ENCODE data around the gene LSM6. TPM values are rescaled to one million over a fixed set of nuclear protein-coding genes. Genes with fewer than 3 reads are reported as not detected.

LSM6 gene
- total and polyA plus RNA-seq, 2 donors: 74.8 to 87.8 TPM

GRCh38 chr4:146229406-146229805, 53.9 kb downstream of the LSM6 start:
- Histone ChIP-seq H3K36me3 (ENCODE audit: control insufficient read depth in 2 of 2, insufficient read depth in 2 of 2, low read length in 1 of 2) (no peaks in the 10 kb centered on the region), H3K9me3 (ENCODE audit: control insufficient read depth in 2 of 2, insufficient read depth in 1 of 2, low read length in 1 of 2) (no peaks in the 10 kb centered on the region), H3K4me3 (ENCODE audit: low read length in 2 of 2) (no peak overlapping the region), H3K27ac (ENCODE audit: low read depth in 1 of 2, low read length in 1 of 2) (no peak overlapping the region), H3K4me1 (ENCODE audit: control insufficient read depth in 2 of 2, insufficient read depth in 2 of 2, low read length in 2 of 2) (peaks cover 0 to 4% of the 10 kb centered on the region in 2 donors), H3K27me3 (ENCODE audit: control insufficient read depth in 2 of 2, insufficient read depth in 1 of 2, low read length in 1 of 2) (no peaks in the 10 kb centered on the region)
- DNase-seq (ENCODE audit: low read depth in 6 of 9, low spot score in 9 of 9): no peak

- Histone ChIP-seq H3K36me3 (ENCODE audit: control insufficient read depth in 2 of 2, insufficient read depth in 2 of 2, low read length in 1 of 2) (no peaks in the 10 kb centered on the region), H3K27ac (ENCODE audit: low read depth in 1 of 2, low read length in 1 of 2) (no peak overlapping the region), H3K27me3 (ENCODE audit: control insufficient read depth in 2 of 2, insufficient read depth in 1 of 2, low read length in 1 of 2) (no peaks in the 10 kb centered on the region), H3K4me1 (ENCODE audit: control insufficient read depth in 2 of 2, insufficient read depth in 2 of 2, low read length in 2 of 2) (no peaks in the 10 kb centered on the region), H3K9me3 (ENCODE audit: control insufficient read depth in 2 of 2, insufficient read depth in 1 of 2, low read length in 1 of 2) (no peaks in the 10 kb centered on the region), H3K4me3 (ENCODE audit: low read length in 2 of 2) (no peak overlapping the region)
- WGBS: 82% methylated on average over 1 of the region's 1 CpG
- DNase-seq (ENCODE audit: low read depth in 6 of 9, low spot score in 9 of 9): no peak
Observed at GRCh38 chr4:146232131-146232722, 56.7 kb downstream of the LSM6 start.

GRCh38 chr4:146235654-146236177, 60.2 kb downstream of the LSM6 start:
- no peak for DNase-seq (ENCODE audit: low read depth in 6 of 9, low spot score in 9 of 9)
- H3K27ac ChIP-seq (ENCODE audit: low read depth in 1 of 2, low read length in 1 of 2): no peak overlapping the region

DNA sequence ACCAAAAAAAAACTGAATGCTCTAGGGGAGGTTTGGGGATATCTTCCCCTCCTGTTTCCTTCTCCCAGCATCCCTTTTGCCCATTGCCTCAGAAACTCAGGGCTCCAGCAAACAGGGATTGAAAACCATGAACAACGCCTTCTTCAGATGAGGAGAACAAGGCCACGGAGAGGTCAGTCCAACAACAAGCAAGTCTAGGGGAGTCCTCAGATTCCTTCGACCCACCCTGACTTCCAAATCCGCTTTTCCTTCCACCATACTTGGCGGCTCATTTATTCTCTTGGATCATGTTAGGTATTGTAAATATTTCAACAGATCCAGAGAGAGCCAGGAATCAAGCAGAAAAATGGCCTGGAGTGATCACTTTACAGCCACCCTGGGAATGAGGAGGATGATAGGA, 60.7 kb downstream of the LSM6 start:
- Histone ChIP-seq H3K36me3 (ENCODE audit: control insufficient read depth in 2 of 2, insufficient read depth in 2 of 2, low read length in 1 of 2) (no peaks in the 10 kb centered on the region), H3K9me3 (ENCODE audit: control insufficient read depth in 2 of 2, insufficient read depth in 1 of 2, low read length in 1 of 2) (no peaks in the 10 kb centered on the region), H3K27ac (ENCODE audit: low read depth in 1 of 2, low read length in 1 of 2) (no peak overlapping the region), H3K27me3 (ENCODE audit: control insufficient read depth in 2 of 2, insufficient read depth in 1 of 2, low read length in 1 of 2) (no peaks in the 10 kb centered on the region), H3K4me3 (ENCODE audit: low read length in 2 of 2) (no peak overlapping the region), H3K4me1 (ENCODE audit: control insufficient read depth in 2 of 2, insufficient read depth in 2 of 2, low read length in 2 of 2) (no peaks in the 10 kb centered on the region)
- no peak for DNase-seq (ENCODE audit: low read depth in 6 of 9, low spot score in 9 of 9)
- 77% methylated on average over 5 of the region's 5 CpGs for WGBS

More at GRCh38 chr4:146235654-146236177, 60.2 kb downstream of the LSM6 start:
- 90% methylated on average over 8 of the region's 8 CpGs for WGBS
- no peaks in the 10 kb centered on the region for H3K36me3 ChIP-seq (ENCODE audit: control insufficient read depth in 2 of 2, insufficient read depth in 2 of 2, low read length in 1 of 2)
- H3K9me3 ChIP-seq (ENCODE audit: control insufficient read depth in 2 of 2, insufficient read depth in 1 of 2, low read length in 1 of 2): no peaks in the 10 kb centered on the region
- H3K27me3 ChIP-seq (ENCODE audit: control insufficient read depth in 2 of 2, insufficient read depth in 1 of 2, low read length in 1 of 2): no peaks in the 10 kb centered on the region
- H3K4me3 ChIP-seq (ENCODE audit: low read length in 2 of 2): no peak overlapping the region
- H3K4me1 ChIP-seq (ENCODE audit: control insufficient read depth in 2 of 2, insufficient read depth in 2 of 2, low read length in 2 of 2): no peaks in the 10 kb centered on the region

DNA sequence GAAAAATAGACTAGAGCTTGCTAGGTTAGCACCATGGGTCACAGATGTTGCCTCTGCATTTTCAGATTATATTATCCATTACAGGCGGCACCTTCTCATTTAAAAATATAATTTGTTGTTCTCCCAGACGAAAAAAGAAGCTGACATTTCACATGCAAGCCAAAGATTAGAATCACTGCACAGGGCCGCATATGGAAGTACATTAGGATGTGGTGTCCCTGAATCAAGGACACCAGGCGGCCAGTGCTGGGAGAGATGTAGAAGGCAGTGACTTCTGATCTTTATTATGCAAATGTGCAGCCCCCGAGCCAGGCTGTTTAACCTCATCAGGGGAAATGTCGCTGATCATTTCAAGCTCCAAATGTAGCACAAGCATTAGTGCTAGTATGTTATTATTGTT, 61.6 kb downstream of the LSM6 start:
- Histone ChIP-seq H3K27ac (ENCODE audit: low read depth in 1 of 2, low read length in 1 of 2) (no peak overlapping the region), H3K4me3 (ENCODE audit: low read length in 2 of 2) (no peak overlapping the region), H3K27me3 (ENCODE audit: control insufficient read depth in 2 of 2, insufficient read depth in 1 of 2, low read length in 1 of 2) (no peaks in the 10 kb centered on the region), H3K4me1 (ENCODE audit: control insufficient read depth in 2 of 2, insufficient read depth in 2 of 2, low read length in 2 of 2) (peaks cover 0 to under 1% of the 10 kb centered on the region in 2 donors), H3K9me3 (ENCODE audit: control insufficient read depth in 2 of 2, insufficient read depth in 1 of 2, low read length in 1 of 2) (no peaks in the 10 kb centered on the region), H3K36me3 (ENCODE audit: control insufficient read depth in 2 of 2, insufficient read depth in 2 of 2, low read length in 1 of 2) (no peaks in the 10 kb centered on the region)
- 95% methylated on average over 6 of the region's 6 CpGs for WGBS
- no peak for DNase-seq (ENCODE audit: low read depth in 6 of 9, low spot score in 9 of 9)

DNA sequence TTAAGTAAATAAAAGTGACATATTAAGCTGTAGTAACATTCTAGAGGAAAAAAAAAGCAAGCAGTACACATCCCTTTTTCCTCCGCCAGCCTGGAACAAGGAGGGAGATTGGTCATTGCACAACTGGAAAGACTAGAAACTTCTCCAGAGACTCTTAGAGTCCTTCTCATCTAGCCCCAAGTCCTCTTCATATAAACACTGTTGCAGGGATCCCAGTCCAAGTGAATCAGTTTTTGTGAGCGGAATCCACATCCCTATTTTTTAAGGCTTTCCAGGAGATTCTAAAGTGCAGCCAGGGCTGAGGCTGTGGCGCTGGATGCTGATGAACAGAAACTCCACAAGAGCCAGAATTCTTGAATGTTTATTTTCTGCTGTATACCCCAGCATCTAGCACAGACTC, 62.6 kb downstream of the LSM6 start:
- DNase-seq (ENCODE audit: low read depth in 6 of 9, low spot score in 9 of 9): no peak
- no peak overlapping the region for H3K27ac ChIP-seq (ENCODE audit: low read depth in 1 of 2, low read length in 1 of 2)
- H3K9me3 ChIP-seq (ENCODE audit: control insufficient read depth in 2 of 2, insufficient read depth in 1 of 2, low read length in 1 of 2): no peaks in the 10 kb centered on the region
- WGBS: 98% methylated on average over 3 of the region's 3 CpGs
- H3K4me3 ChIP-seq (ENCODE audit: low read length in 2 of 2): no peak overlapping the region
- peaks cover 0 to 4% of the 10 kb centered on the region in 2 donors for H3K4me1 ChIP-seq (ENCODE audit: control insufficient read depth in 2 of 2, insufficient read depth in 2 of 2, low read length in 2 of 2)
- H3K36me3 ChIP-seq (ENCODE audit: control insufficient read depth in 2 of 2, insufficient read depth in 2 of 2, low read length in 1 of 2): no peaks in the 10 kb centered on the region
- no peaks in the 10 kb centered on the region for H3K27me3 ChIP-seq (ENCODE audit: control insufficient read depth in 2 of 2, insufficient read depth in 1 of 2, low read length in 1 of 2)

Other genes with a start within 250 kb of the LSM6 start
- gene ZNF827, start 236.9 kb upstream of the LSM6 start, total RNA-seq: 12.1 TPM
- gene ZNF827, start 236.9 kb upstream of the LSM6 start, polyA plus RNA-seq: 10.2 TPM
- gene REELD1, start 38.8 kb downstream of the LSM6 start, total RNA-seq: 0.05 TPM
- gene REELD1, start 38.8 kb downstream of the LSM6 start, polyA plus RNA-seq: 1.4 TPM